HG03097 (cell line): ENCODE results near the gene HDGF.

Experiments used
- ATAC-seq: cut with Tn5 transposase; IDR thresholded peaks from one replicate; pipeline ENCODE4 v1.9.1; 2021; ENCODE audit not compliant: unreplicated experiment, low FRiP score

HDGF gene

GRCh38 chr1:156703741-156704140 is 47.7 kb downstream of the HDGF start:
- ATAC-seq = no peak

- no peak for ATAC-seq
Measured at GRCh38 chr1:156703336-156703735, 48.1 kb downstream of the HDGF start.

DNA sequence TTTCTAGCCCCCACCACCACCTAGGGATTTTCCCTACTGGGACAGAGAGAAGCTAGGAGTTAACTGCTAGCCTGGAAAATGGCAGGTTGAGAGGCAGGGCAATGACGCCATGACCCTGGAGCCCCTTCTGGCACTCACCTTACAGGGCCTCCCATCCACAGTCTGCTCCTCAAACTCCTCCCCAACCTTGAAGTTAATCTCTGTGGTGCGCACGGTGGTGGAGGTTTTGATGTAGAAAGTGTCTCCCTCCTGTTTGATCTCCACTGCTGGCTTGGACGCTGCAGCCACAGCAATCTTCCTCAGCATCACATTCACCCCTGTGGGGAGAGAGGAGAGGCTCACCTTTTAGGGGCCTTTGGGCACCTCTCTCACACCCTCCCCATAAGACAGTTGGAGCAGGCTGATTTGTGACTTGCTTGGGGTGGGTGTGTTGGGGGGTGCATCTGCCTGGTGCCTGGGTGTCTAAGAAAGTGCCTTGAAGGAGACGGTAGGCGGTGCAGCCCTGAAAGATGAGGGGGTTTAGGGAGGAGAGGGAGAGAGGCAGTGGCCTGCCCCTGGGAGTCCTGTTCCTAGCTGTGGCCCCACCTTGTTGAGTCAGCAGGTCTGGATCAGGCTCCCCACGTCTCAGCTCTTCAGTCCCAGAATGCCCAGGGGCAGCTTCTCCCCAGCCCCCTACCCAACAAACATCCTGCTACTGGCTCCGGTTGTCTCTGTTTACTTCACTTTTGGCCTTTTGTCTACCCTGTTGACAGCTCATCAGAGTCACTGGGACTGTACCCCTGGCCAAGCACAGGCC is 50.5 kb downstream of the HDGF start:
- no peak for ATAC-seq

DNA sequence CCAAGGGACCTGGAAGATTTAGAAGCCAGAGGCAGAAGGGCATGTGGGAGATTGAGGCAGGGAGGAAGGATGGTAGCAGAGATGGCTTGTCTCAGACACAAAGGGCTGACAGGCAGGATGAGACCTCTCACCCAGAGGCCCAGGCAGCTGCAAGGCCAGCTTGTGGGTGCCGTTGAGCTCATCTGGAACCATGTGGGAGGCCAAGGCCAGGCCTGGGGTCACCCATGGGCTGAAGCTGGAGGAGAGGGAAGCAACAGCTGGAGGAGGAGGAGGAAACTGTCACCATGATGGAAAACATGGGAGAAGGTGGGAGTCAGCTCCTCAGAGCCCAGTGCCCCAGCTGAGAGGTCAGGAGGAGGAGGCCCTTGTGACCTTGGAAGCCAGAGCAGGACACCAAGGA is 52.5 kb downstream of the HDGF start:
- ATAC-seq = no peak

DNA sequence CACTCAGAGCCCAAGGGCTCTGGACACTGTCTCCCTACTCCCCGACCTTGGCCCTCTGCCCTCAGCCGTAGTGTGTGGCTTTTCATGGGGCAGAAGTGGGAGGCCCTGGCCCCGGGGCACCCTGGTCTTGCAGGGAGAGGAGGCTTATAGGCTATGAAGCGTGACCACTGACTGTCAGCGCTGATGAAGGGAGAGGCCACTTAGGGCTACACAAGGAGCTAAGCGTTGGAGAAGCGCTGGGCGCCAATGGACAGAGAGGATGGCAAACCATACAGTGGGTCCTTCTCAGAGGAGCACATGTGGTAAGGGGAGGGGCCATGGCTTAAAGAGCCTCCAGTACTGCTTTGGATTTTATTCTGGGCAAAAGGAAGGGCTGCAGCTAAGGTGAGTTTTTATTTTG is 54.0 kb downstream of the HDGF start:
- no peak for ATAC-seq

GRCh38 chr1:156696755-156697154 is 54.7 kb downstream of the HDGF start:
- ATAC-seq = no peak

DNA sequence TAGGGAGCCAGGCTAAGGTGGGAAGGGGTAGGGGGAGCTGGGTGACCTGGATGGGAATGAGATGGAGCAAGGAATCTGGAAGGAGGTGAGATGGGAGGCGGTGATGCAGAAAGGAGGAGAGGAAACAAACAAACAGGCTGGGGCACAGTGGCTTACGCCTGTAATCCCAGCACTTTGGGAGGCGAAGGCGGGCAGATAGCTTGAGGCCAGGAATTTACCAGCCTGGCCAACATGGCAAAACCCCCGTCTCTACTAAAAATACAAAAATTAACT is 56.8 kb downstream of the HDGF start:
- ATAC-seq = no peak

GRCh38 chr1:156693848-156694689 is 57.4 kb downstream of the HDGF start:
- no peak for ATAC-seq

GRCh38 chr1:156692925-156693847 is 58.3 kb downstream of the HDGF start:
- ATAC-seq = no peak

DNA sequence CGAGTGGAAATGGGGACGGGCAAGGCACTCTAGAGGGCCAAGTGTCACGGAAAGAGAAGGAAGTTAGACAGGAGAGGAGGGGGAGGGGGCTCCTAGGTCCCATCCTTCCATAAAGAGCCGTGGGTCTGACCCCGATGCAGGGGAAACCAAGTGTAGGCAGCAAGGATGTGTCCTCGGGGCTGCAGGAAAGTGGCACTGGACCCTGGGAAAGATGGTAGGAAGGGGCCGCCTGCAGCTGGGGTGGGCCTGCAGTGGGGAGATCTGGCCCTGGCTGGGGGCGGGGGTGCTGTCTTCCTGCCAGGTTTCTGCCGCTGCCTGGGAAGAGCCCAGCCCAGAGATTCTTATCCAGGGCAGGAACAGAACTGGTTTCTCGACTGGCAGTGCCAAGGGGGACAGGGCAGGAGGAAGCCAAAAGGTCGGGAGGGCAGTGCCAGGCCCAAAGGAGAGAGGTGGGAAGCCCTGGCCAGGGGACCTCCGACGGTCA is 59.0 kb downstream of the HDGF start:
- no peak for ATAC-seq
